Globus pallidus (tissue), 1 donor: ENCODE data around the gene SNAI3.

Source experiments
- DNase-seq: peaks from one replicate; pipeline ENCODE4 v3.0.0-alpha.2; 2015; ENCODE audit warnings: low spot score

The SNAI3 gene

GRCh38 chr16:88634141-88634993 lies 51.9 kb downstream of the SNAI3 start:
- DNase-seq = no peak

GRCh38 chr16:88633684-88634140 lies 52.6 kb downstream of the SNAI3 start:
- no peak for DNase-seq

- no peak for DNase-seq
These were observed 53.7 kb downstream of the SNAI3 start for GRCh38 chr16:88632587-88632930.

GRCh38 chr16:88631920-88632586 lies 54.3 kb downstream of the SNAI3 start:
- no peak for DNase-seq

GRCh38 chr16:88631384-88631783 lies 54.9 kb downstream of the SNAI3 start:
- DNase-seq = no peak

- no peak for DNase-seq
These were observed 55.4 kb downstream of the SNAI3 start for GRCh38 chr16:88630941-88631340.

- DNase-seq = no peak
These were observed 55.9 kb downstream of the SNAI3 start for GRCh38 chr16:88630433-88630832.

- no peak for DNase-seq
These were observed 56.5 kb downstream of the SNAI3 start for GRCh38 chr16:88629835-88630234.

GRCh38 chr16:88628512-88628974 lies 57.8 kb downstream of the SNAI3 start:
- DNase-seq = no peak
